CD4-positive, CD25-positive, alpha-beta regulatory T cell (primary cell): ENCODE data around the gene ERMP1. TPM values are rescaled to one million over a fixed set of nuclear protein-coding genes. Genes with fewer than 3 reads are reported as not detected.

Source experiments
- ATAC-seq, 2 donors: fragments of 150-1000 bp; cut with Tn5 transposase; one replicate each; pipeline ENCODE4 v1.10.0; 2021; ENCODE audit warnings: low read depth in 2 of 2, moderate number of reproducible peaks in 2 of 2, moderate library complexity in 1 of 2
- DNase-seq, 3 donors: peaks; one replicate each; pipeline versions ENCODE4 v3.0.0 to v3.0.0-alpha.2; 2012 to 2022; ENCODE audit warnings: mixed read lengths in 1 of 3
- H3K27ac ChIP-seq: one replicate; pipeline ENCODE4 v1.7.0; 2013; ENCODE audit warnings: mild to moderate bottlenecking, low read length; ENCODE audit not compliant: insufficient read depth, poor library complexity, severe bottlenecking
- H3K27me3 ChIP-seq: one replicate; pipeline ENCODE4 v1.7.0; 2013; ENCODE audit warnings: low read length; ENCODE audit not compliant: control insufficient read depth, insufficient read depth
- H3K36me3 ChIP-seq: one replicate; pipeline ENCODE4 v1.7.0; 2013; ENCODE audit warnings: mild to moderate bottlenecking, low read length, moderate library complexity; ENCODE audit not compliant: control insufficient read depth, insufficient read depth
- H3K4me1 ChIP-seq: 2 replicates; pipeline ENCODE4 v1.7.0; 2013; ENCODE audit warnings: mild to moderate bottlenecking, low read length; ENCODE audit not compliant: insufficient read depth, control insufficient read depth, poor library complexity, severe bottlenecking
- H3K4me3 ChIP-seq: one replicate; pipeline ENCODE4 v1.7.0; 2013; ENCODE audit warnings: low read depth, mild to moderate bottlenecking, low read length, moderate library complexity
- H3K9me3 ChIP-seq, 2 experiments: 1 replicate in 1 of 2; 2 replicates in 1 of 2; pipeline ENCODE4 v1.7.0; 2013; ENCODE audit warnings: low read length in 2 of 2, mild to moderate bottlenecking in 1 of 2, moderate library complexity in 1 of 2; ENCODE audit not compliant: control insufficient read depth in 2 of 2
- H3K27ac Mint-ChIP-seq, 3 donors: one replicate each; pipeline ENCODE4 v1.8.0; 2020 to 2022; ENCODE audit warnings: mild to moderate bottlenecking in 3 of 3, mixed read lengths in 3 of 3, moderate library complexity in 2 of 3
- H3K27me3 Mint-ChIP-seq: one replicate; pipeline ENCODE4 v1.8.0; 2022; ENCODE audit warnings: mild to moderate bottlenecking, mixed read lengths
- H3K36me3 Mint-ChIP-seq: one replicate; pipeline ENCODE4 v1.8.0; 2020; ENCODE audit warnings: mixed read lengths
- H3K4me1 Mint-ChIP-seq, 4 donors: one replicate each; pipeline ENCODE4 v1.8.0; 2020 to 2022; ENCODE audit warnings: mixed read lengths in 4 of 4, mild to moderate bottlenecking in 1 of 4
- H3K4me3 Mint-ChIP-seq, 4 donors: one replicate each; pipeline ENCODE4 v1.8.0; 2020 to 2022; ENCODE audit warnings: mild to moderate bottlenecking in 4 of 4, mixed read lengths in 4 of 4, moderate library complexity in 3 of 4
- H3K9me3 Mint-ChIP-seq, 7 donors: one replicate each; pipeline ENCODE4 v1.8.0; 2020 to 2022; ENCODE audit warnings: mixed read lengths in 7 of 7, mild to moderate bottlenecking in 3 of 7, moderate library complexity in 2 of 7
- polyA plus RNA-seq, 4 donors: library from polyadenylated mRNA; unstranded; fragments of 300-500 nt; fragmentation: Illumina TruSeq; gene quantifications; one replicate each; pipeline ENCODE4 v1.2.3, GENCODE V29; 2021
- total RNA-seq: library from RNA; stranded (reverse); gene quantifications from one replicate; pipeline ENCODE4 v1.2.3, GENCODE V29; 2022

ERMP1 gene
- total and polyA plus RNA-seq, 5 donors from 2014 or later, result 5.3 to 10.0 (median 8.1) TPM

DNA sequence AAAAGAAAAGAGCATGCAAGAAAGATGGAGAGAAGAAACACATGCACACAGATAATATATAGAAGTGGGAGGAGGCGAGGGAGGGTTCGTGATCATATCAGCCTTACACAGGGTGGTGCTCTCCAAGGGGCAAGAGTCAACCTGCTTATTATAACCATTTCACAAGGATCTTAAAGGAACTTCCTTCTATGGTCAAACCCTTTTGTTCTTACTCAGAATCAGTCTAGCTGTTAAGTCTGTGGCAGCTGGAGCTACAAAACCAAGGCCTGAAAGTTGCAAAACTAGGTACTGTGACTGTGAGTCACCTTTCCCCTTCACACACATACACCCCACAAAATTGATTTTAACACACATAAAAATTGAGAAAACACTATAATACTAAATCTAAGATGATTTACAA, 18.5 kb upstream of the ERMP1 start:
- peaks cover 0 to 2% (median 0%) of the 10 kb centered on the region in 7 donors for H3K9me3 Mint-ChIP-seq
- DNase-seq, result peak in 1 of 3 donors; percentile 85
- H3K27ac ChIP-seq, result no peak overlapping the region
- no peak overlapping the region for H3K4me3 Mint-ChIP-seq
- no peaks in the 10 kb centered on the region for H3K27me3 Mint-ChIP-seq
- H3K36me3 Mint-ChIP-seq, result peaks cover 20% of the 10 kb centered on the region
- peaks cover 12 to 26% (median 17%) of the 10 kb centered on the region in 4 donors for H3K4me1 Mint-ChIP-seq
- peak; percentile 79 to 82 for ATAC-seq
- no peak overlapping the region for H3K4me3 ChIP-seq
- peak overlapping the region; percentile 15 to 93 (median 17) for H3K27ac Mint-ChIP-seq
- no peaks in the 10 kb centered on the region for H3K9me3 ChIP-seq
- H3K27me3 ChIP-seq, result no peaks in the 10 kb centered on the region
- no peaks in the 10 kb centered on the region for H3K36me3 ChIP-seq
- peaks cover 3% of the 10 kb centered on the region for H3K4me1 ChIP-seq

DNA sequence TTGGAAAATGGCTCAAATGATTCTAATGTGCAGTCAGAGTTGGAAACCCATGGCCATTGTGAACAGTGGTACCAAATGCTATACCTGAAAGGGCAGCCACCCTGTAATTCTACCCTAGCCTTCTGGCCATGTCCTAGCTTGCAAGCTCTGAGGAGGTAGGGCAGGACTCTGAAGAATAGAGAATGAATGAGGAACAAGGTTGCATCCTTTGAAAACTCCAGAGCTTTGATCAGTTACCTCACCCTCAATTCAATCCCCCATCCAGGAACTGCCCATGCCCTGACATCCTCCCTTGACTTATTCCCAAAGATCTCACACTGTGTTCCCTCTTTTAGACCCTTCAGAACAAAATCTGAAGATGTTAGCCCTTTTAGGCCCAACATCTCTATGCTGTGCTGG, 17.8 kb upstream of the ERMP1 start:
- DNase-seq, result no peak
- no peaks in the 10 kb centered on the region for H3K36me3 ChIP-seq
- no peak for ATAC-seq
- no peaks in the 10 kb centered on the region for H3K9me3 ChIP-seq
- H3K4me3 Mint-ChIP-seq, result no peak overlapping the region
- H3K4me3 ChIP-seq, result no peak overlapping the region
- H3K27me3 ChIP-seq, result no peaks in the 10 kb centered on the region
- H3K4me1 ChIP-seq, result peaks cover 3% of the 10 kb centered on the region
- H3K27ac Mint-ChIP-seq, result peak overlapping the region; percentile 15 to 93 (median 47)
- peaks cover 15% of the 10 kb centered on the region for H3K36me3 Mint-ChIP-seq
- no peaks in the 10 kb centered on the region for H3K27me3 Mint-ChIP-seq
- no peak overlapping the region for H3K27ac ChIP-seq
- H3K4me1 Mint-ChIP-seq, result peaks cover 12 to 28% (median 18%) of the 10 kb centered on the region in 4 donors
- H3K9me3 Mint-ChIP-seq, result peaks cover 0 to 2% (median 0%) of the 10 kb centered on the region in 7 donors

DNA sequence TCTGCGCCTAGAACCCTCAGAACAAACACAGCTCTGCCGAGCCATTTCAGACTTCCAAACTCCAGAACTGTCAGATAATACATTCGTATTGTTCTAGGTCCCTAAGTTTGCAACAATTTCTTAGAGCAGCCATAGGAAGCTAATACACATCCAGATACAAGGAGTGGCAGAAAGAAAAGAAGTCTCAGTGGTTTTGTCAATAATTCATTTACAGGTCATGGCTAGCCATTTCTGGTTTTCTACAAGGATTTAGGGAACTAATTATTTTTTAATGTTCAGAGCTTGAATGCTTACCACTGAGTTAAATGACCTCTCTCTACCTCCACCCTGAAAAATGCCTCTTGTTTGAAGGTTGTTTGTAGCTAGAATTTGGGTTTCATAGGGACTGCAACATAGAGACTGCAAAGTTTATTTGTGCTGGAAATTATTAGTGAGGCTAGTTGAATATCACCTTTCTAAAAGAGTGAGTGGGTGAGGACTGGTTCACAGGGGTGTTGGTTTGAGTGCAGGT, 15.5 kb upstream of the ERMP1 start:
- no peak overlapping the region for H3K27ac Mint-ChIP-seq
- H3K36me3 Mint-ChIP-seq, result peaks cover 3% of the 10 kb centered on the region
- H3K27me3 Mint-ChIP-seq, result no peaks in the 10 kb centered on the region
- DNase-seq, result no peak
- ATAC-seq, result no peak
- no peaks in the 10 kb centered on the region for H3K9me3 ChIP-seq
- no peak overlapping the region for H3K4me3 ChIP-seq
- H3K4me3 Mint-ChIP-seq, result no peak overlapping the region
- H3K4me1 Mint-ChIP-seq, result peaks cover 22 to 49% (median 36%) of the 10 kb centered on the region in 4 donors
- H3K4me1 ChIP-seq, result peaks cover 18% of the 10 kb centered on the region
- no peaks in the 10 kb centered on the region for H3K27me3 ChIP-seq
- no peak overlapping the region for H3K27ac ChIP-seq
- H3K36me3 ChIP-seq, result no peaks in the 10 kb centered on the region
- peaks cover 0 to 2% (median 0%) of the 10 kb centered on the region in 7 donors for H3K9me3 Mint-ChIP-seq

DNA sequence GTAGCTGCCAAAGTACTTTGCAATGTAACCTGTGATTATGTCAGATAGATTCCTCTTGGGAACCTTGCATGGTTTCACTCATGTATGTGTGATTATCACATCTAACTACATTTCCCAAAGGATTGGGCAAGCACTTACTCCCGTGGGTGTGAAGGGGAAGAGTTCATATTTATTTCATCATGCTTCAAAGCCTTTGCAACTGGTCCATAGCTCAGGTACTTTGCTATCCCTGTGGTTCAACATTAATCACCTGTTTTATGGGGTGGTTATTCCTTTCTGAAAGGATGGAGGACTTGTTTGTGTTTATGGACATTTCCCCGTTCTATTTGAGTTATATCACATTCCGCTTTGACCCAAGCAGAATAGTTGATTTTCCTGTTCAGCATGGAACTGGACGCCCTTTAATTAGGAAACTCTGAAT, 13.6 kb upstream of the ERMP1 start:
- Mint-ChIP-seq H3K9me3 (peaks cover 0 to 2% (median 0%) of the 10 kb centered on the region in 7 donors), H3K36me3 (peaks cover 3% of the 10 kb centered on the region), H3K27me3 (no peaks in the 10 kb centered on the region), H3K4me1 (peaks cover 22 to 52% (median 41%) of the 10 kb centered on the region in 4 donors), H3K4me3 (no peak overlapping the region), H3K27ac (peak overlapping the region in 1 of 3 donors; percentile 26)
- no peak overlapping the region for H3K27ac ChIP-seq
- peaks cover 26% of the 10 kb centered on the region for H3K4me1 ChIP-seq
- H3K36me3 ChIP-seq, result no peaks in the 10 kb centered on the region
- no peaks in the 10 kb centered on the region for H3K9me3 ChIP-seq
- DNase-seq (no peak), ATAC-seq (no peak)
- H3K4me3 ChIP-seq, result no peak overlapping the region
- no peaks in the 10 kb centered on the region for H3K27me3 ChIP-seq

DNA sequence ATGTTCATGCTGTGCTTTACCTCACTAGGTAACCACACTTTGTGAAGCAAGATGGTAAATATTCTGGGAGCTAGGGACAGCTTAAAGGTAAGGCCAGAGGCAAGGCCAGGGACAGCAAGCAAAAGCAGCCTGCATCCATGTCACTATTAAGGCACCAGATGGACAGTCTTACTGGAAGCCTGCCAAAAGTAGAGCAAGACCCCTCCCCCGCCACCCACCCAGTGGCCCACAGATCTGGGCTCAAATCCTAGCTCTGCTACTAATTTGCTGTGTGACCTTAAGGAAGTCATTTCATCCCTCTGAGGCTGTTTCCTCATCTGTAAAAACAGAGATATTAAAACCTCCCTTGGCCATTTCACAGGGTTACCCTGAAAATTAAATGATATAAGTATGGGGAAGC, 13.2 kb upstream of the ERMP1 start:
- H3K27ac ChIP-seq, result no peak overlapping the region
- H3K4me3 Mint-ChIP-seq, result no peak overlapping the region

DNA sequence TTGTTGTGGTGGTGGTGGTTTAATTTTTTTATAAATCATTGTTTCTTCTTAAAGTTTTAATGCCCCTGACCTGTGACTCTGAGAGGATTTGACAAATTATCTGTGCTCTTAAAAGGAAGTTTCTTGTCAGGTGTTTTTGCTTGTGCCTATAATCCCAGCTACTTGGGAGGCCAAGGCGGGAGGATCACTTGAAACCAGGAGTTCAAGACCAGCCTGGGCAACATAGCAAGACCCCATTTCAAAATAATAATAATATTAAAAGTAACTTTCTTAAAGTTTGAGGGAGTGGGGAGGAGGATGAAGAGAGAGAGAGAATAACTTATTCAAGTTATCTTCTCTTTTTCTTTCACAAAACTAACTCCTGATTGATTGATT, 12.2 kb upstream of the ERMP1 start:
- H3K4me1 ChIP-seq, result peaks cover 25% of the 10 kb centered on the region
- H3K9me3 Mint-ChIP-seq, result peaks cover 0 to 2% (median 0%) of the 10 kb centered on the region in 7 donors
- peaks cover 15 to 46% (median 37%) of the 10 kb centered on the region in 4 donors for H3K4me1 Mint-ChIP-seq
- no peaks in the 10 kb centered on the region for H3K27me3 ChIP-seq
- peak overlapping the region; percentile 17 to 69 (median 44) for H3K4me3 Mint-ChIP-seq
- no peaks in the 10 kb centered on the region for H3K36me3 Mint-ChIP-seq
- H3K27ac ChIP-seq, result no peak overlapping the region
- no peak for ATAC-seq
- no peaks in the 10 kb centered on the region for H3K27me3 Mint-ChIP-seq
- DNase-seq, result no peak
- H3K27ac Mint-ChIP-seq, result peak overlapping the region in 2 of 3 donors; percentile 11 to 72
- no peaks in the 10 kb centered on the region for H3K36me3 ChIP-seq
- no peaks in the 10 kb centered on the region for H3K9me3 ChIP-seq
- H3K4me3 ChIP-seq, result no peak overlapping the region

More for the DNA sequence above, 13.2 kb upstream of the ERMP1 start:
- Mint-ChIP-seq H3K9me3 (peaks cover 0 to 2% (median 0%) of the 10 kb centered on the region in 7 donors), H3K36me3 (peaks cover 3% of the 10 kb centered on the region), H3K27ac (peak overlapping the region in 2 of 3 donors; percentile 11 to 26), H3K27me3 (no peaks in the 10 kb centered on the region), H3K4me1 (peaks cover 18 to 52% (median 39%) of the 10 kb centered on the region in 4 donors)
- no peak overlapping the region for H3K4me3 ChIP-seq
- ATAC-seq (no peak), DNase-seq (no peak)
- no peaks in the 10 kb centered on the region for H3K9me3 ChIP-seq
- H3K4me1 ChIP-seq, result peaks cover 25% of the 10 kb centered on the region
- no peaks in the 10 kb centered on the region for H3K27me3 ChIP-seq
- H3K36me3 ChIP-seq, result no peaks in the 10 kb centered on the region

DNA sequence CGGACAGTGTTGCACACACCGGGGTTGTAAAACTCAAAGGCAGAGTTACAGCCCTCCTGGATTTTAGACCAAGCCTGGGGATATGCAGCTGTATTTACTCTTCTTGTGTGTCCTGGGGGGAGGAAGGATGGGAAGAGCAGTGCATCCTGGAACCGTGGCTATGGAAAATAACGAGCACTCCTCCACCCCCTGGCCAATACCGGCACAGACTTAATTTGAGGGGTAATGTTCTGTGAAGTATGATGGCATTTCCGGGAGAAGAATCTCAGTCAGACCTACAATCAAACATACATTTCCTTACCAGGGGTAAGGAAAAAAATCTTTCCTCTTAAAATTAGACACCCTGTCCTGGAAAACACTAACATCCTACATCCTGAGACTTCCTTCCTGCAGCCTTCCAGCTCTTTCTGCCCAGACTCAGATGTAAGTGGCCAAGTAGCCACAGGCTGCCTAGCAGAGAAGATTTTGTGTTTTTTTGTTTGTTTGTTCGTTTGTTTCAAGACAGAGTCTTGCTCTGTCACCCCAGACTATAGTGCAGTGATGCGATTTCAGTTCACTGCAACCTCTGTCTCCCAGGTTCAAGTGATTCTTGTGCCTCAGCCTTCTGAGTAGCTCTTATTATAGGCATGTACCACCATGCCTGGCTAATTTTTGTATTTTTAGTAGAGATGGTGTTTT, 11.0 kb upstream of the ERMP1 start:
- H3K36me3 Mint-ChIP-seq, result no peaks in the 10 kb centered on the region
- H3K36me3 ChIP-seq, result no peaks in the 10 kb centered on the region
- peak in 1 of 2 donors; percentile 8 for ATAC-seq

More for the DNA sequence above, 11.0 kb upstream of the ERMP1 start:
- peaks cover 25% of the 10 kb centered on the region for H3K4me1 ChIP-seq
- Mint-ChIP-seq H3K27ac (peak overlapping the region; percentile 35 to 72 (median 68)), H3K9me3 (no peaks in the 10 kb centered on the region), H3K27me3 (no peaks in the 10 kb centered on the region), H3K4me3 (peak overlapping the region in 3 of 4 donors; percentile 20 to 69 (median 29)), H3K4me1 (peaks cover 15 to 50% (median 37%) of the 10 kb centered on the region in 4 donors)
- no peak for DNase-seq
- H3K9me3 ChIP-seq, result no peaks in the 10 kb centered on the region
- H3K4me3 ChIP-seq, result no peak overlapping the region
- H3K27me3 ChIP-seq, result no peaks in the 10 kb centered on the region
- H3K27ac ChIP-seq, result no peak overlapping the region
